Ovary (tissue), 3 donors: ENCODE data around the gene CYP27C1.

Experiments
- POLR2A ChIP-seq: fragments of 450-650 bp; IDR thresholded peaks from one replicate; pipeline ENCODE4 v1.6.1; 2017; ENCODE audit warnings: antibody characterized with exemption, mild to moderate bottlenecking, moderate library complexity
- TF ChIP-seq, protein P1 (sequence below), 3 donors: fragments of 450-650 bp in 2 of 3; fragments of 200-600 bp in 1 of 3; IDR thresholded peaks; one replicate each; pipeline versions ENCODE4 v1.5.1 to v1.8.0; 2016 to 2022; ENCODE audit warnings: antibody characterized with exemption in 3 of 3, mild to moderate bottlenecking in 1 of 3
- donor health status: DM: no; HTN: no; CAD: no.

DNA sequence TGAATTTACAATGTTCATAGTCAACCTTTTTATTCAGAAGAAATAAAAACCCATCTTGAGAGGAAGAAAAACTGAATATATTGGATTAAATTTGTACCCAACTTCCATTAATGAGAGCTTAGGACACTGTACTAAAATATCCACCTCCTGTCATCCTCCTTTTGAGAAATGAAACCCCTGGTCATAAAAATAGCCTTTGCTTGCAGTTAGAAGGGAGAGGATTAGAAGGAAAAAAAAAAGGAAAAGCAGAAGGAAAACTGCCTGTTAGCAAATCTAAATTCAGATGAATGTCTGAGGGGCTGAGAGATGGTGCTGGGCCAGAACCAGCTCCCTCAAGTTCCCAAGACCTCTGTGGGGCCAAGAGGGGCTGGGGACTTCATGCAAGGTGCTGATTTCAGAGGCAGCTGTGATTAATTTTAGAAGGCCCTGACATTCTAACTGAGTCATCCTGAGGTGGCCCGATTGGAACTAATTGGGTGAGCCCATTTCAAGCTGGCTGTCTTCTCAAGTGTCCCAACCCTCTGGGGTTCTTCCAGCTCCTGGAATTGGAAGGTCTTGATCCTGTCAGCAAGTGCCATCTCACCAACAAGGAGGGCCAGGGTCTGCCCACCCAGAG lies 74.7 kb downstream of the CYP27C1 start:
- TF ChIP-seq, protein P1, sequence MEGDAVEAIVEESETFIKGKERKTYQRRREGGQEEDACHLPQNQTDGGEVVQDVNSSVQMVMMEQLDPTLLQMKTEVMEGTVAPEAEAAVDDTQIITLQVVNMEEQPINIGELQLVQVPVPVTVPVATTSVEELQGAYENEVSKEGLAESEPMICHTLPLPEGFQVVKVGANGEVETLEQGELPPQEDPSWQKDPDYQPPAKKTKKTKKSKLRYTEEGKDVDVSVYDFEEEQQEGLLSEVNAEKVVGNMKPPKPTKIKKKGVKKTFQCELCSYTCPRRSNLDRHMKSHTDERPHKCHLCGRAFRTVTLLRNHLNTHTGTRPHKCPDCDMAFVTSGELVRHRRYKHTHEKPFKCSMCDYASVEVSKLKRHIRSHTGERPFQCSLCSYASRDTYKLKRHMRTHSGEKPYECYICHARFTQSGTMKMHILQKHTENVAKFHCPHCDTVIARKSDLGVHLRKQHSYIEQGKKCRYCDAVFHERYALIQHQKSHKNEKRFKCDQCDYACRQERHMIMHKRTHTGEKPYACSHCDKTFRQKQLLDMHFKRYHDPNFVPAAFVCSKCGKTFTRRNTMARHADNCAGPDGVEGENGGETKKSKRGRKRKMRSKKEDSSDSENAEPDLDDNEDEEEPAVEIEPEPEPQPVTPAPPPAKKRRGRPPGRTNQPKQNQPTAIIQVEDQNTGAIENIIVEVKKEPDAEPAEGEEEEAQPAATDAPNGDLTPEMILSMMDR (IDR thresholded peaks at IDR 0.05), result no peak
- no peak for TF ChIP-seq POLR2A
